ENCODE data around the gene COA6.

COA6 gene

GRCh38 chr1:234406871-234407270 lies 33.6 kb downstream of the COA6 start:
- DNase-seq, result no peak
- Mint-ChIP-seq H3K27me3 (no peaks in the 10 kb centered on the region), H3K4me3 (no peak overlapping the region), H3K36me3 (peaks cover 16% of the 10 kb centered on the region), H3K4me1 (peaks cover 60% of the 10 kb centered on the region), H3K27ac (no peak overlapping the region), H3K9me3 (no peaks in the 10 kb centered on the region)
- CTCF ChIA-PET, result no interaction called here

GRCh38 chr1:234408757-234409156 lies 35.5 kb downstream of the COA6 start:
- Mint-ChIP-seq H3K9me3 (no peaks in the 10 kb centered on the region), H3K4me3 (peak overlapping the region; percentile 53), H3K27me3 (no peaks in the 10 kb centered on the region), H3K36me3 (peaks cover 18% of the 10 kb centered on the region), H3K4me1 (peaks cover 46% of the 10 kb centered on the region), H3K27ac (peak overlapping the region; percentile 95)
- CTCF ChIA-PET, result interaction anchor here (1.0 to 3.8 kb wide), 14 partner anchors 10 to 284 kb away, joined by 3 to 16 read pairs (median 6); partner anchors contain the start of gene COA6
- DNase-seq, result peak; percentile 70

GRCh38 chr1:234409328-234409727 lies 36.1 kb downstream of the COA6 start:
- Mint-ChIP-seq H3K9me3 (no peaks in the 10 kb centered on the region), H3K4me3 (peak overlapping the region; percentile 53), H3K27ac (peak overlapping the region; percentile 95), H3K4me1 (peaks cover 46% of the 10 kb centered on the region), H3K27me3 (no peaks in the 10 kb centered on the region), H3K36me3 (peaks cover 19% of the 10 kb centered on the region)
- peak; percentile 48 for DNase-seq
- CTCF ChIA-PET, result interaction anchor here (0.8 to 3.8 kb wide), 15 partner anchors 11 to 1421 kb away, joined by 3 to 16 read pairs (median 5); partner anchors contain the start of gene COA6

GRCh38 chr1:234412830-234413229 lies 39.6 kb downstream of the COA6 start:
- Mint-ChIP-seq H3K4me3 (no peak overlapping the region), H3K9me3 (no peaks in the 10 kb centered on the region), H3K27me3 (no peaks in the 10 kb centered on the region), H3K36me3 (peaks cover 20% of the 10 kb centered on the region), H3K4me1 (peaks cover 21% of the 10 kb centered on the region), H3K27ac (no peak overlapping the region)
- CTCF ChIA-PET, result interaction anchor here (1.7 kb wide), 1 partner anchor 39 kb away, joined by 4 read pairs; the partner anchor contains the start of gene COA6
- no peak for DNase-seq

- CTCF ChIA-PET, result interaction anchor here (1.7 kb wide), 1 partner anchor 40 kb away, joined by 4 read pairs; the partner anchor contains the start of gene COA6
- Mint-ChIP-seq H3K4me3 (no peak overlapping the region), H3K4me1 (peaks cover 14% of the 10 kb centered on the region), H3K36me3 (peaks cover 20% of the 10 kb centered on the region), H3K27ac (no peak overlapping the region), H3K9me3 (no peaks in the 10 kb centered on the region), H3K27me3 (no peaks in the 10 kb centered on the region)
- no peak for DNase-seq
These were observed 40.2 kb downstream of the COA6 start for GRCh38 chr1:234413485-234413884.

GRCh38 chr1:234413990-234414389 lies 40.7 kb downstream of the COA6 start:
- CTCF ChIA-PET, result interaction anchor here (1.7 kb wide), 1 partner anchor 40 kb away, joined by 4 read pairs; the partner anchor contains the start of gene COA6
- Mint-ChIP-seq H3K36me3 (peaks cover 19% of the 10 kb centered on the region), H3K4me1 (peaks cover 10% of the 10 kb centered on the region), H3K27ac (no peak overlapping the region), H3K27me3 (no peaks in the 10 kb centered on the region), H3K9me3 (no peaks in the 10 kb centered on the region), H3K4me3 (no peak overlapping the region)
- no peak for DNase-seq

- Mint-ChIP-seq H3K4me3 (no peak overlapping the region), H3K36me3 (peaks cover 45% of the 10 kb centered on the region), H3K27ac (no peak overlapping the region), H3K27me3 (no peaks in the 10 kb centered on the region), H3K4me1 (peaks cover 6% of the 10 kb centered on the region), H3K9me3 (no peaks in the 10 kb centered on the region)
- DNase-seq, result no peak
- CTCF ChIA-PET, result no interaction called here
These were observed 54.8 kb downstream of the COA6 start for GRCh38 chr1:234427950-234428646.

GRCh38 chr1:234429434-234429806 lies 56.2 kb downstream of the COA6 start:
- peaks cover 45% of the 10 kb centered on the region for H3K36me3 Mint-ChIP-seq
- DNase-seq, result no peak
- H3K9me3 Mint-ChIP-seq, result no peaks in the 10 kb centered on the region
- CTCF ChIA-PET, result interaction anchor here (1.9 kb wide), 1 partner anchor 20 kb away, joined by 6 read pairs; no protein-coding TSS in a partner anchor
- H3K27me3 Mint-ChIP-seq, result no peaks in the 10 kb centered on the region
- H3K4me3 Mint-ChIP-seq, result no peak overlapping the region
- H3K4me1 Mint-ChIP-seq, result peaks cover 6% of the 10 kb centered on the region
- H3K27ac Mint-ChIP-seq, result no peak overlapping the region

GRCh38 chr1:234430691-234431090 lies 57.4 kb downstream of the COA6 start:
- H3K4me1 Mint-ChIP-seq, result peaks cover 6% of the 10 kb centered on the region
- no peaks in the 10 kb centered on the region for H3K9me3 Mint-ChIP-seq
- no peak for DNase-seq
- peaks cover 51% of the 10 kb centered on the region for H3K36me3 Mint-ChIP-seq
- no peak overlapping the region for H3K27ac Mint-ChIP-seq
- CTCF ChIA-PET, result interaction anchor here (1.2 kb wide), 1 partner anchor 35 kb away, joined by 3 read pairs; no protein-coding TSS in a partner anchor
- H3K4me3 Mint-ChIP-seq, result no peak overlapping the region
- H3K27me3 Mint-ChIP-seq, result no peaks in the 10 kb centered on the region

- peaks cover 6% of the 10 kb centered on the region for H3K4me1 Mint-ChIP-seq
- H3K9me3 Mint-ChIP-seq, result no peaks in the 10 kb centered on the region
- no peaks in the 10 kb centered on the region for H3K27me3 Mint-ChIP-seq
- CTCF ChIA-PET, result interaction anchor here (0.6 kb wide), 1 partner anchor 106 kb away, joined by 3 read pairs; no protein-coding TSS in a partner anchor
- no peak for DNase-seq
- no peak overlapping the region for H3K4me3 Mint-ChIP-seq
- no peak overlapping the region for H3K27ac Mint-ChIP-seq
- peaks cover 48% of the 10 kb centered on the region for H3K36me3 Mint-ChIP-seq
These were observed 58.0 kb downstream of the COA6 start for GRCh38 chr1:234431255-234431654.

GRCh38 chr1:234433563-234434285 lies 60.5 kb downstream of the COA6 start:
- Mint-ChIP-seq H3K27me3 (no peaks in the 10 kb centered on the region), H3K27ac (no peak overlapping the region), H3K4me1 (peaks cover 6% of the 10 kb centered on the region), H3K9me3 (no peaks in the 10 kb centered on the region), H3K36me3 (peaks cover 46% of the 10 kb centered on the region), H3K4me3 (no peak overlapping the region)
- no peak for DNase-seq
- CTCF ChIA-PET, result no interaction called here

Data from activated naive CD4-positive, alpha-beta T cell treated with anti-CD3 and anti-CD28 coated beads, Interleukin-2, amount 10 ng/mL, durations not matched to agents 7 days and 5 days (primary cell).